ENCODE measurements around the gene DTX3L. TPM values are rescaled to one million over a fixed set of nuclear protein-coding genes. Genes with fewer than 3 reads are reported as not detected.

Gene DTX3L
- total RNA-seq, 1 donor from 2014 or later: 13.0 TPM

DNA sequence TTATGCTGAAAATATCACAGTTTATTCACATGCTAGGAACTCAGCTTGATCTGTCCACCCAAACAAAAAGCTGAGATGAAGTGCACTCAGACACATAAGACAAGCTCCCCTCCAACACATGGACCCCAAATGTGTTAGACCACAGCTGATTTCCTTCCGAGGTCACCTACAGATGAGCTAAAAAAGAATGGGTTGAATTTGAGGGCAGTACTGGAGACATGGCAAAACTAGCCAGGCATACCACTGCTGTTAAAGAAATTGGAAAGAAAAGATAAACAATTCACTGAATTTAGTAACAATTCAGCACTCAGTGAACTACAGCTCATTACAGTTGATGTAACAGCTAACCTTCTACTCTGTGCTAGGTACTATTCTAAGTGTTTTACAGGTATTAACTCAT, 15.5 kb upstream of the DTX3L start:
- no peak for DNase-seq (ENCODE audit: low spot score, unreplicated experiment)
- Mint-ChIP-seq H3K4me1 (ENCODE audit: low read depth) (no peaks in the 10 kb centered on the region), H3K27me3 (no peaks in the 10 kb centered on the region), H3K4me3 (ENCODE audit: low read depth) (no peak overlapping the region), H3K36me3 (ENCODE audit: insufficient read depth) (peaks cover 7% of the 10 kb centered on the region), H3K27ac (no peak overlapping the region), H3K9me3 (ENCODE audit: low read depth) (no peaks in the 10 kb centered on the region)
- TF ChIP-seq, protein P1, sequence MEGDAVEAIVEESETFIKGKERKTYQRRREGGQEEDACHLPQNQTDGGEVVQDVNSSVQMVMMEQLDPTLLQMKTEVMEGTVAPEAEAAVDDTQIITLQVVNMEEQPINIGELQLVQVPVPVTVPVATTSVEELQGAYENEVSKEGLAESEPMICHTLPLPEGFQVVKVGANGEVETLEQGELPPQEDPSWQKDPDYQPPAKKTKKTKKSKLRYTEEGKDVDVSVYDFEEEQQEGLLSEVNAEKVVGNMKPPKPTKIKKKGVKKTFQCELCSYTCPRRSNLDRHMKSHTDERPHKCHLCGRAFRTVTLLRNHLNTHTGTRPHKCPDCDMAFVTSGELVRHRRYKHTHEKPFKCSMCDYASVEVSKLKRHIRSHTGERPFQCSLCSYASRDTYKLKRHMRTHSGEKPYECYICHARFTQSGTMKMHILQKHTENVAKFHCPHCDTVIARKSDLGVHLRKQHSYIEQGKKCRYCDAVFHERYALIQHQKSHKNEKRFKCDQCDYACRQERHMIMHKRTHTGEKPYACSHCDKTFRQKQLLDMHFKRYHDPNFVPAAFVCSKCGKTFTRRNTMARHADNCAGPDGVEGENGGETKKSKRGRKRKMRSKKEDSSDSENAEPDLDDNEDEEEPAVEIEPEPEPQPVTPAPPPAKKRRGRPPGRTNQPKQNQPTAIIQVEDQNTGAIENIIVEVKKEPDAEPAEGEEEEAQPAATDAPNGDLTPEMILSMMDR (IDR thresholded peaks at IDR 0.05; ENCODE audit: unreplicated experiment): no peak

DNA sequence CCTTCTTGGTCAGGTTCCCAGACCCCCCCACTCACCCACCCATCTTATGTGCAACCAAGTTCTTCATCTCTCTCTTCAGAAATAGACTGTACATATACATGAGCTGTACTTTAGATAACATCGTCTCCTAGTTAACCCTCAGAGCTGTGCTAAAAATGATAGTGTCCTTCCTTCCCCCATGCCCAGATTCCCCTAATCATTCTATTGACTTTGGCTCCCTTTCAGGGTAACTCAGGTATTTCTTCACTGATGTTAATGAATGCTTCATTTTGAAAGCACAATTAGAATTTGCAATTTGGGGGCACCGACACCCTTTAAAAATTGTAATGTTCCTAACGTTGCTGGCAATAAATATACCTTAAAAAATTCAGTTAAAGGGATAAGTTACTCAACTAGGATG, 11.0 kb upstream of the DTX3L start:
- no peaks in the 10 kb centered on the region for H3K9me3 Mint-ChIP-seq (ENCODE audit: low read depth)
- TF ChIP-seq, protein P1 (IDR thresholded peaks at IDR 0.05; ENCODE audit: unreplicated experiment): no peak
- no peaks in the 10 kb centered on the region for H3K27me3 Mint-ChIP-seq
- H3K27ac Mint-ChIP-seq: no peak overlapping the region
- peaks cover 8% of the 10 kb centered on the region for H3K36me3 Mint-ChIP-seq (ENCODE audit: insufficient read depth)
- DNase-seq (ENCODE audit: low spot score, unreplicated experiment): no peak
- no peaks in the 10 kb centered on the region for H3K4me1 Mint-ChIP-seq (ENCODE audit: low read depth)
- H3K4me3 Mint-ChIP-seq (ENCODE audit: low read depth): no peak overlapping the region

DNA sequence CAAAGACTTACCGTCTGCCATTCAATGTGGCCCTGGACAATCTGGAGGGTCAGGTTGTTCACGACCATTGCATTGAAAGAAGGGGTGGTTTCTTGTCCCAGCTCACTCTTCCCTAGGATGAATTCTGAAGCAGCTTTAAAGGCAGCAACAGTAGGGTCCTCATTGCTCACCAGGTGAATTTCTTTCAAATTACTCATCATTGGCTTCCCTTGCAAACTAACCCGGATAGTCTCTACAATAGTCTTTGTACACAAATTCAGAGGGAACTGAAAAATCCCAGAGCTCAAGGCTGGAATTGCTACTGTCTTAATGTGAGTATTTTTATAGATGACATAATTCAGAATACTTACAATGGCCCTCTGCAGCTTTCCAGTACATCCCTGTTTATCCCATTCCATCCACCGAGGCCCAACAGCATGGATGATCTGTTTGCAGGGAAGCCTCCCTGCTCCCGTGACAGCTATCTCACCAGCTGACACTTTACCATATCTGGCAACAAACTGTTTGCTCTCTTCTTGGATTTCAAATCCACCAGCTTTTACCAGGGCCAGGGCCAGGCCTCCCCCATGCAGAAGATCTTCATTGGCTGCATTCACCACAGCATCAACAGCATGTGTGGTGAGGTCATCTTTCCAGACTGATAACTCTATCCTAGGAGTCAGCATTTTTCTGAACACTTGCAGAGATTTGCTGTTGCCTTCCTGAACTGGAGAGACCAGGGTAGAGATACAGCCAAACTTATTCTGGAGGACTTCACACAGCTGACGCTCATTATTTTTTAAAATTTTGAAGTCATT, 8.7 kb upstream of the DTX3L start:
- TF ChIP-seq, protein P1 (IDR thresholded peaks at IDR 0.05; ENCODE audit: unreplicated experiment): no peak
- H3K9me3 Mint-ChIP-seq (ENCODE audit: low read depth): no peaks in the 10 kb centered on the region
- H3K27ac Mint-ChIP-seq: no peak overlapping the region
- H3K27me3 Mint-ChIP-seq: no peaks in the 10 kb centered on the region
- no peaks in the 10 kb centered on the region for H3K4me1 Mint-ChIP-seq (ENCODE audit: low read depth)
- no peak overlapping the region for H3K4me3 Mint-ChIP-seq (ENCODE audit: low read depth)
- no peak for DNase-seq (ENCODE audit: low spot score, unreplicated experiment)
- peaks cover 5% of the 10 kb centered on the region for H3K36me3 Mint-ChIP-seq (ENCODE audit: insufficient read depth)

DNA sequence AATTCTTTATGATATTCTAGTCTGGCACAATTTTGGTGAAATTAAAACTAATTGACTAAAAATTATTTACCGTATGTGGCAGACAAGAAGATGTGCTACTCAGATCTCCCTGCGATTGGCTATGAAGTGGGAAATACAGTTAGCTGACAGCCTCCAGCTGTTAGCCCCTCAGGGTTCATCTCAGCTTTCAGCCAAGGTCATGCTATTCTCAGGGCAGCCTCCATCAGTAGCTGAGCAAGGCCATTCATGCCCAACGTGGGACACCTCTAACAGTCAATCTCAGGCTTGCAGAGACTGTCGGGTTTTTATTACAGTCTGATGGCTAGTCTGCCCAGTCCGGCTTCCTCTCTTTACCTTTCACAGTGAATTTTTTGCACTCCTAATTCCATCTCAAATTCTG, 6.8 kb upstream of the DTX3L start:
- no peak overlapping the region for H3K4me3 Mint-ChIP-seq (ENCODE audit: low read depth)
- no peaks in the 10 kb centered on the region for H3K9me3 Mint-ChIP-seq (ENCODE audit: low read depth)
- TF ChIP-seq, protein P1 (IDR thresholded peaks at IDR 0.05; ENCODE audit: unreplicated experiment): no peak
- H3K27ac Mint-ChIP-seq: no peak overlapping the region
- DNase-seq (ENCODE audit: low spot score, unreplicated experiment): no peak
- H3K36me3 Mint-ChIP-seq (ENCODE audit: insufficient read depth): peaks cover 4% of the 10 kb centered on the region
- no peaks in the 10 kb centered on the region for H3K27me3 Mint-ChIP-seq
- H3K4me1 Mint-ChIP-seq (ENCODE audit: low read depth): no peaks in the 10 kb centered on the region

DNA sequence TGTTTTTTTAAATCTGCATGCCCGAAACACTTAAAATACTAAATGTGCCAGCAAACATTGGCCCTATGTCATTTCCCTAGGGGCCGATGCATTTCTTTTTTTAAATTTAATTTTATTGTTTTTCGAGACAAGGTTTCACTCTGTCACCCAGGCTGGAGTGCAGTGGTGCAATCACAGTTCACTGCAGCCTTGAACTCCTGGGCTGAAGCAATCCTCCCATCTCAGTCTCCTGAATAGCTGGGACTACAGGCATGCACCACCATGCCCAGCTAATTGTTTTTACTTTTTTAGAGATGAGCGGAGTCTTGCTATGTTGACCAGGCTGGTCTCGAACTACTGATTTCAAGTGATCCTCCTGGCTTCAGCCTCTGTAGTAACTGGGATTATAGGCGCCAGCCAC, 5.5 kb upstream of the DTX3L start:
- no peak for DNase-seq (ENCODE audit: low spot score, unreplicated experiment)
- TF ChIP-seq, protein P1 (IDR thresholded peaks at IDR 0.05; ENCODE audit: unreplicated experiment): no peak
- Mint-ChIP-seq H3K4me3 (ENCODE audit: low read depth) (no peak overlapping the region), H3K4me1 (ENCODE audit: low read depth) (peaks cover 2% of the 10 kb centered on the region), H3K27me3 (no peaks in the 10 kb centered on the region), H3K36me3 (ENCODE audit: insufficient read depth) (peaks cover 2% of the 10 kb centered on the region), H3K27ac (no peak overlapping the region), H3K9me3 (ENCODE audit: low read depth) (no peaks in the 10 kb centered on the region)
